ENCODE results near the gene ARHGAP9. TPM values are rescaled to one million over a fixed set of nuclear protein-coding genes. Genes with fewer than 3 reads are reported as not detected.

The ARHGAP9 gene
- total RNA-seq, 1 donor from 2014 or later = 5.2 TPM

- Histone ChIP-seq H3K4me3 (ENCODE audit: low read length in 3 of 3) (no peak overlapping the region), H3K36me3 (ENCODE audit: control insufficient read depth in 3 of 3, insufficient read depth in 3 of 3, low read length in 3 of 3) (no peaks in the 10 kb centered on the region), H3K4me1 (ENCODE audit: control insufficient read depth in 3 of 3, insufficient read depth in 3 of 3, low read length in 3 of 3) (peaks cover 0 to under 1% (median under 1%) of the 10 kb centered on the region in 3 donors), H3K27ac (ENCODE audit: low read depth, low read length) (no peak overlapping the region), H3K9me3 (ENCODE audit: control insufficient read depth in 3 of 3, low read length in 3 of 3) (no peaks in the 10 kb centered on the region), H3K9ac (ENCODE audit: low read depth in 1 of 3, low read length in 3 of 3) (no peak overlapping the region), H3K27me3 (ENCODE audit: control insufficient read depth in 3 of 3, insufficient read depth in 3 of 3, low read length in 3 of 3) (peaks cover 14 to 35% (median 30%) of the 10 kb centered on the region in 3 donors)
Measured at GRCh38 chr12:57467915-57468314, 11.8 kb downstream of the ARHGAP9 start.

GRCh38 chr12:57467212-57467874 is 12.3 kb downstream of the ARHGAP9 start:
- H3K27me3 ChIP-seq (ENCODE audit: control insufficient read depth in 3 of 3, insufficient read depth in 3 of 3, low read length in 3 of 3) = peaks cover 8 to 32% (median 26%) of the 10 kb centered on the region in 3 donors
- no peak overlapping the region for H3K4me3 ChIP-seq (ENCODE audit: low read length in 3 of 3)
- H3K27ac ChIP-seq (ENCODE audit: low read depth, low read length) = no peak overlapping the region
- H3K9me3 ChIP-seq (ENCODE audit: control insufficient read depth in 3 of 3, low read length in 3 of 3) = no peaks in the 10 kb centered on the region
- H3K4me1 ChIP-seq (ENCODE audit: control insufficient read depth in 3 of 3, insufficient read depth in 3 of 3, low read length in 3 of 3) = peaks cover 3 to 6% (median 6%) of the 10 kb centered on the region in 3 donors
- H3K9ac ChIP-seq (ENCODE audit: low read depth in 1 of 3, low read length in 3 of 3) = no peak overlapping the region
- no peaks in the 10 kb centered on the region for H3K36me3 ChIP-seq (ENCODE audit: control insufficient read depth in 3 of 3, insufficient read depth in 3 of 3, low read length in 3 of 3)

DNA sequence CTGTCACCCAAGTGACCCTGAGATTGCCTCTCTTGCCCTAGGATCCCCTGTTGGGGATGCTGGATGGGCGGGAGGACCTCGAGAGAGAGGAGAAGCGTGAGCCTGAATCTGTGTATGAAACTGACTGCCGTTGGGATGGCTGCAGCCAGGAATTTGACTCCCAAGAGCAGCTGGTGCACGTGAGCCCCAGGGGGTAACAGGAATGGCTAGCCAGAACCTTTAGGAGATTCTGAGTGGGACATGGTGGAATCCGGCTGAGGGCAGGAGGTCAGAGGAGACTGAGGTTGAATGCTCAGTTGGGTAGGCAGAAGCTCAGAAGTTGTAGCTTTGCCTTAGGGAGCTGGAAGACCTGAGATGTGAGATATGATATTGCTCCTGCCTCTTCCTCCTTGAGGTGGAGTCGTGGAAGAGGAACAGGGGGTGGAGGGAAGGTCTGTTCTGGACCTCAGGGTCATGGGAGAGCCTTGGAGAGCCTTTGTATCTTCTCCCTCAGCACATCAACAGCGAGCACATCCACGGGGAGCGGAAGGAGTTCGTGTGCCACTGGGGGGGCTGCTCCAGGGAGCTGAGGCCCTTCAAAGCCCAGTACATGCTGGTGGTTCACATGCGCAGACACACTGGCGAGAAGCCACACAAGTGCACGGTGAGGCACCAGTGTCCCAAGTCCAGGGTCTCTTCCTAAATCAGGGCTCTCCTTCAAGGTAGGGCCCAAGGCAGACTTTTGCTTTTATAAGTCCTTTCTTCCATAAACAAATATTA is 13.7 kb downstream of the ARHGAP9 start:
- no peak overlapping the region for H3K4me3 ChIP-seq (ENCODE audit: low read length in 3 of 3)
- H3K27me3 ChIP-seq (ENCODE audit: control insufficient read depth in 3 of 3, insufficient read depth in 3 of 3, low read length in 3 of 3) = peaks cover 8 to 27% (median 22%) of the 10 kb centered on the region in 3 donors
- H3K4me1 ChIP-seq (ENCODE audit: control insufficient read depth in 3 of 3, insufficient read depth in 3 of 3, low read length in 3 of 3) = peaks cover 12 to 14% (median 14%) of the 10 kb centered on the region in 3 donors
- H3K9me3 ChIP-seq (ENCODE audit: control insufficient read depth in 3 of 3, low read length in 3 of 3) = no peaks in the 10 kb centered on the region
- H3K36me3 ChIP-seq (ENCODE audit: control insufficient read depth in 3 of 3, insufficient read depth in 3 of 3, low read length in 3 of 3) = no peaks in the 10 kb centered on the region
- no peak overlapping the region for H3K9ac ChIP-seq (ENCODE audit: low read depth in 1 of 3, low read length in 3 of 3)
- H3K27ac ChIP-seq (ENCODE audit: low read depth, low read length) = no peak overlapping the region

DNA sequence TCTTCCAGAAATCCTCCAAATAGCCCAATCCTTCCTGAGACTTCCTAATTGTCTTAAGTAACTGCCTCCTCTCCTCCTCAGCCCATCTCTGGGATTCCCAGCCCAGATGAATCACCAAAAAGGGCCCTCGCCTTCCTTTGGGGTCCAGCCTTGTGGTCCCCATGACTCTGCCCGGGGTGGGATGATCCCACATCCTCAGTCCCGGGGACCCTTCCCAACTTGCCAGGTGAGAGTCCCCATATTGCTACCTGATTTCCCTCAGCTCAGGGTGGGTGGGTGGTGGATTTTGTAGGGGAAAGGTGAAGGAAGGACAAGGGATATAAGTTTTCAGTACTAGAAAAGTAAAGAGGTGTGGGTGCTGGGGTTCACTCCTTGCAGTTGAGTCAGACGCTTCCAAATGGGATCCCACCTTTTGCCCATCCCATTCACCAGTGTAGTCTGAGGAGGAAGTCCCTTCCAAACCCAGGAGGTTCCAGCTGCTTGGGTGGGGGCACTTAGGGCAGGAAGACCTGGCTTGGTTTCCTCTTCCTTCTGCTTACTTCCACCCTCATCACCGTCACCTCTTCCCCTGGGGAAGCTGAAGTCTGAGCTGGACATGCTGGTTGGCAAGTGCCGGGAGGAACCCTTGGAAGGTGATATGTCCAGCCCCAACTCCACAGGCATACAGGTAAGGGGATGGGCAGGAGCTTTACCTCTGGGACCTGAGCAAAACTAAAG is 14.5 kb downstream of the ARHGAP9 start:
- Histone ChIP-seq H3K27ac (ENCODE audit: low read depth, low read length) (no peak overlapping the region), H3K9me3 (ENCODE audit: control insufficient read depth in 3 of 3, low read length in 3 of 3) (no peaks in the 10 kb centered on the region), H3K36me3 (ENCODE audit: control insufficient read depth in 3 of 3, insufficient read depth in 3 of 3, low read length in 3 of 3) (no peaks in the 10 kb centered on the region), H3K4me1 (ENCODE audit: control insufficient read depth in 3 of 3, insufficient read depth in 3 of 3, low read length in 3 of 3) (peaks cover 17 to 22% (median 21%) of the 10 kb centered on the region in 3 donors), H3K27me3 (ENCODE audit: control insufficient read depth in 3 of 3, insufficient read depth in 3 of 3, low read length in 3 of 3) (peaks cover 11 to 32% (median 18%) of the 10 kb centered on the region in 3 donors), H3K9ac (ENCODE audit: low read depth in 1 of 3, low read length in 3 of 3) (no peak overlapping the region), H3K4me3 (ENCODE audit: low read length in 3 of 3) (no peak overlapping the region)

DNA sequence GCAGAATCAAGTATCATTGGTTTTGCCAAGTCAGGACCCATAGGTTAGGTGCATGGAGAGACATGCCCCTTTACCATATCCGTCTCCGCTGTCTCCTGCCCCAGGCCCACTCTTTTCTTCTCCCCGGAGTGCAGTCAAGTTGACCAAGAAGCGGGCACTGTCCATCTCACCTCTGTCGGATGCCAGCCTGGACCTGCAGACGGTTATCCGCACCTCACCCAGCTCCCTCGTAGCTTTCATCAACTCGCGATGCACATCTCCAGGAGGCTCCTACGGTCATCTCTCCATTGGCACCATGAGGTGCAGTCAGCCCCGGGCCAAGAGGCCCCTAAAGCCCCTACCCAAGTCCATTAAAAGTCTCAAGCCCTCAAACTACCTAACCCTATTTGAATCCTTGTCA is 15.1 kb downstream of the ARHGAP9 start:
- H3K4me1 ChIP-seq (ENCODE audit: control insufficient read depth in 3 of 3, insufficient read depth in 3 of 3, low read length in 3 of 3) = peaks cover 19 to 22% (median 22%) of the 10 kb centered on the region in 3 donors
- H3K27me3 ChIP-seq (ENCODE audit: control insufficient read depth in 3 of 3, insufficient read depth in 3 of 3, low read length in 3 of 3) = peaks cover 11 to 29% (median 15%) of the 10 kb centered on the region in 3 donors
- H3K36me3 ChIP-seq (ENCODE audit: control insufficient read depth in 3 of 3, insufficient read depth in 3 of 3, low read length in 3 of 3) = no peaks in the 10 kb centered on the region

GRCh38 chr12:57462912-57463253 is 16.8 kb downstream of the ARHGAP9 start:
- H3K4me1 ChIP-seq (ENCODE audit: control insufficient read depth in 3 of 3, insufficient read depth in 3 of 3, low read length in 3 of 3) = peaks cover 29 to 34% (median 32%) of the 10 kb centered on the region in 3 donors
- H3K9me3 ChIP-seq (ENCODE audit: control insufficient read depth in 3 of 3, low read length in 3 of 3) = no peaks in the 10 kb centered on the region
- H3K4me3 ChIP-seq (ENCODE audit: low read length in 3 of 3) = peak overlapping the region in 1 of 3 donors; percentile 69
- peak overlapping the region in 1 of 3 donors; percentile 54 for H3K9ac ChIP-seq (ENCODE audit: low read depth in 1 of 3, low read length in 3 of 3)
- no peaks in the 10 kb centered on the region for H3K36me3 ChIP-seq (ENCODE audit: control insufficient read depth in 3 of 3, insufficient read depth in 3 of 3, low read length in 3 of 3)
- H3K27ac ChIP-seq (ENCODE audit: low read depth, low read length) = no peak overlapping the region
- peaks cover 7 to 23% (median 14%) of the 10 kb centered on the region in 3 donors for H3K27me3 ChIP-seq (ENCODE audit: control insufficient read depth in 3 of 3, insufficient read depth in 3 of 3, low read length in 3 of 3)

More for the DNA sequence above, 15.1 kb downstream of the ARHGAP9 start:
- Histone ChIP-seq H3K27ac (ENCODE audit: low read depth, low read length) (no peak overlapping the region), H3K9me3 (ENCODE audit: control insufficient read depth in 3 of 3, low read length in 3 of 3) (no peaks in the 10 kb centered on the region), H3K9ac (ENCODE audit: low read depth in 1 of 3, low read length in 3 of 3) (no peak overlapping the region), H3K4me3 (ENCODE audit: low read length in 3 of 3) (no peak overlapping the region)

DNA sequence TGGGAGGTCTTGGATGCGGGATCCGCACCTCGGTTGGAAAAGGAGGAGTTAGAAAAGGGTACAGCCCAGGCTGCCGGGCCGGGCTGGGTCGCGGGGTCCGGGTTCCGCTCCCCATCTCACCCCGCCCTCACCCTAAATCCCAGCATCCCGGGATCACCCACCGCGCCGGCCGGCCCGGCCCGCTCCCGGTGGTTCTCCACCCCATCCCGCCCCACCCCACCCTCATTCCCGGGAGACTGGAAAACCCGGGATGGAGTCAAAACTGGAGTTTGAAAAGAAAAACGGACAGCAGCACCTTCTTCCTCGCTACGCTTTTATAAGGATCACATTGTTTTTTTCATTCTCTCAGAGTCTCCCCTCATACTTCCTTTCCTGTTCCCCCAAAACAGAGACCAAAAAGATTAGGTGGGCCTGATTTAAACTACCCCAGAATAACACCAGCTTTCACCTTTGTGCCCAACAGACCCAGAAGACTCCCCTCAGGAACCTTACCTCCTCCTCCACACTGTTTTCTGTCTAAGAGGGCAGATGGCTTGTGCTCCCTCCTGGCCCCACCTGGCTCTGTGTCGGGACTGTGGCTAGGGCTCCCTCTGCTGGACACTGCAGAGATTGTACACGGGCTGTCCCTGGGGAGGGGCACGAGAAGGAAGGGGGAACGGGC is 17.3 kb downstream of the ARHGAP9 start:
- Histone ChIP-seq H3K4me1 (ENCODE audit: control insufficient read depth in 3 of 3, insufficient read depth in 3 of 3, low read length in 3 of 3) (peaks cover 29 to 34% (median 32%) of the 10 kb centered on the region in 3 donors), H3K9ac (ENCODE audit: low read depth in 1 of 3, low read length in 3 of 3) (peak overlapping the region; percentile 43 to 62 (median 54)), H3K36me3 (ENCODE audit: control insufficient read depth in 3 of 3, insufficient read depth in 3 of 3, low read length in 3 of 3) (no peaks in the 10 kb centered on the region), H3K9me3 (ENCODE audit: control insufficient read depth in 3 of 3, low read length in 3 of 3) (no peaks in the 10 kb centered on the region), H3K27ac (ENCODE audit: low read depth, low read length) (peak overlapping the region; percentile 51), H3K4me3 (ENCODE audit: low read length in 3 of 3) (peak overlapping the region; percentile 69 to 83 (median 77)), H3K27me3 (ENCODE audit: control insufficient read depth in 3 of 3, insufficient read depth in 3 of 3, low read length in 3 of 3) (peaks cover 6 to 23% (median 10%) of the 10 kb centered on the region in 3 donors)

DNA sequence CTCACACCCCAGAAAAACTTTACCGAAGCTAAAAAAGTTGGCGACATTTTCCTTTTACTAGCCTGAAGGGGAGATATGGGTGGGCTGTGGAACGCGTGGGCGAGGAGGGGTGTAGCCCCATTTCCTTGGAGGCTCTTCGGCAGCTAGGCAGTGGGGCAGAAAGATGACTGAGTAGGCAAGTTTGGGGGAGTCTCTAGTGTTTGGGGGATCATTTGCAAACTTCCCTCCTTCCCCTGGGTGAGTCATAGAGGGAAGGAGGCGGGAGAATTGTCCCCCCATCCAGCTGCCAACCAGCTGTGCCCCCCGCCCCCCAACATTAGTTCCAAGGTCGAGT is 17.8 kb downstream of the ARHGAP9 start:
- Histone ChIP-seq H3K36me3 (ENCODE audit: control insufficient read depth in 3 of 3, insufficient read depth in 3 of 3, low read length in 3 of 3) (no peaks in the 10 kb centered on the region), H3K9ac (ENCODE audit: low read depth in 1 of 3, low read length in 3 of 3) (peak overlapping the region; percentile 10 to 62 (median 54)), H3K4me1 (ENCODE audit: control insufficient read depth in 3 of 3, insufficient read depth in 3 of 3, low read length in 3 of 3) (peaks cover 29 to 34% (median 32%) of the 10 kb centered on the region in 3 donors), H3K27me3 (ENCODE audit: control insufficient read depth in 3 of 3, insufficient read depth in 3 of 3, low read length in 3 of 3) (peaks cover 6 to 23% (median 10%) of the 10 kb centered on the region in 3 donors), H3K9me3 (ENCODE audit: control insufficient read depth in 3 of 3, low read length in 3 of 3) (no peaks in the 10 kb centered on the region), H3K4me3 (ENCODE audit: low read length in 3 of 3) (peak overlapping the region; percentile 69 to 83 (median 77)), H3K27ac (ENCODE audit: low read depth, low read length) (peak overlapping the region; percentile 51)

- peak overlapping the region; percentile 69 to 83 (median 77) for H3K4me3 ChIP-seq (ENCODE audit: low read length in 3 of 3)
- H3K4me1 ChIP-seq (ENCODE audit: control insufficient read depth in 3 of 3, insufficient read depth in 3 of 3, low read length in 3 of 3) = peaks cover 32 to 39% (median 34%) of the 10 kb centered on the region in 3 donors
- H3K9me3 ChIP-seq (ENCODE audit: control insufficient read depth in 3 of 3, low read length in 3 of 3) = no peaks in the 10 kb centered on the region
- H3K27ac ChIP-seq (ENCODE audit: low read depth, low read length) = peak overlapping the region; percentile 51
- H3K27me3 ChIP-seq (ENCODE audit: control insufficient read depth in 3 of 3, insufficient read depth in 3 of 3, low read length in 3 of 3) = peaks cover 6 to 23% (median 10%) of the 10 kb centered on the region in 3 donors
- no peaks in the 10 kb centered on the region for H3K36me3 ChIP-seq (ENCODE audit: control insufficient read depth in 3 of 3, insufficient read depth in 3 of 3, low read length in 3 of 3)
- H3K9ac ChIP-seq (ENCODE audit: low read depth in 1 of 3, low read length in 3 of 3) = peak overlapping the region in 2 of 3 donors; percentile 57 to 62
Measured at GRCh38 chr12:57461276-57461916, 18.3 kb downstream of the ARHGAP9 start.
